Activated T-cell treated with anti-CD3 and anti-CD28 coated beads for 1 hour (primary cell): Measurements from ENCODE around the gene SSMEM1.
A peak's percentile ranks its signal among the peaks of the same experiment; 100 is the strongest.
"Not testable (repeated sequence)": the region's sequence is repeated elsewhere in the genome, so short reads cannot be mapped to it uniquely, and the experiment has no call there.

Experiments
- DNase-seq: peaks from one replicate; pipeline ENCODE4 v3.0.0-alpha.2; 2020; ENCODE audit warnings: low read depth

SSMEM1 gene, protein sequence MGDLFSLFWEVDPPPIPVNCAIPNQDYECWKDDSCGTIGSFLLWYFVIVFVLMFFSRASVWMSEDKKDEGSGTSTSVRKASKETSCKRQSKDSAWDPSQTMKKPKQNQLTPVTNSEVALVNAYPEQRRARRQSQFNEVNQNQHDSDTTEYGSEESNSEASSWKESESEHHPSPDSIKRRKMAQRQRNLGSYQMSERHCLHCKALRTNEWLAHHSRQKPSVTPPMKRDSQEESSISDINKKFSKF

DNA sequence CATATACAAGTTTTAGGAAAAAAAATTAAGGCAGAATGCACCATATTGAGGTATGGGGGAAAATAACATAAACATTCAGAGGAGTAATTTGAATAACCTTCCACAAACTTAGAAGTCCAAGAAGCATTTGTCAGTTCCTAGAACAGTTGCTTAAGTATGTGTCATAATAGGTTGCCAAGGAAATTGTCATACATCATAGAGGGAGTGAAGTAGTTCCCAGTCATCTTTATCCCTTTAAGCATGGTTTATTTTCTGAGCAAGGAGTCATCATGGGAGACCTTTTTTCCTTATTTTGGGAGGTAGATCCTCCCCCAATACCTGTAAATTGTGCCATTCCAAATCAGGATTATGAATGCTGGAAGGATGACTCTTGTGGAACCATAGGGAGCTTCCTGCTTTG is at the start of gene SSMEM1:
TSS of gene SSMEM1 (plus strand) at position 219 of the 400 bp plus-strand sequence. CDS start at position 270, 51 bp downstream.
- no peak for DNase-seq

DNA sequence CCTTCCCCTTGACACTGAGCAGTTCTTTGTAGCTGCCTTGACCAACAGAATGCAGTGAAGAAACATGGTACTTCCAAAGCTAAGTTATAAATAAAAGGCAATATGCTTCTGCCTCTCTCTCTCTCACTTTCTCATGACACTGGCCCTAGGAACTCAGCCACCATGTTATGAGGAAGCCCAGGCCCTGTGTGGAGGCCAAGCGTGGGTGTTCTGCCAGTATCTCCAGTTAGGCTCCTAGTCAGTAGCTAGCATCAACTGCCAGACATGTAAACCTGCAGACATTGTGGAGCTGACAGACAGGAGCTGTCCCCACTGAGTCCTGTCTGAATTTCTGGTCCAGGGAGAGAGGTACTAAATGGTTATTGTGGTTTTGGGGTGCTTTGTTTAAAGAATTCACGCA is 47.6 kb upstream of the SSMEM1 start:
- DNase-seq = no peak

DNA sequence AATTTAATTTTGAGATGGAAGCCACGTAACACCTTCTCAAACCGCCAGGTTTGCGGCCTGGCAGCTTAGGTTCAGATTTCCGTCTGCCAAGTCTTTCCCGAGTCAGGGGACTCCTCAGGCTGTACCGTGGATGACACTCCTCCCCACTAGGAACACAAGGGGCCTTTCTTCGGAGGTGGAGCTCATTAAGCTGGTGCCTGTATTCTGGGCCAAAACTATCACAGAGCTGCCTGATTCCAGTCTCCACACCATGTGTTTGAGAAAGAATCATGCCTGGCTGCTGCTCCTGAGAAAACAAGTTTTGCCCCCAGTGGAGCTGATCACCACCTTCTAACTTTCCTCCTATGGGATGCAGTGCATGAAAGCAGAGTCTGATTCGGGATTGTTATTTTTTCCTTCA is 47.2 kb upstream of the SSMEM1 start:
- DNase-seq = no peak

DNA sequence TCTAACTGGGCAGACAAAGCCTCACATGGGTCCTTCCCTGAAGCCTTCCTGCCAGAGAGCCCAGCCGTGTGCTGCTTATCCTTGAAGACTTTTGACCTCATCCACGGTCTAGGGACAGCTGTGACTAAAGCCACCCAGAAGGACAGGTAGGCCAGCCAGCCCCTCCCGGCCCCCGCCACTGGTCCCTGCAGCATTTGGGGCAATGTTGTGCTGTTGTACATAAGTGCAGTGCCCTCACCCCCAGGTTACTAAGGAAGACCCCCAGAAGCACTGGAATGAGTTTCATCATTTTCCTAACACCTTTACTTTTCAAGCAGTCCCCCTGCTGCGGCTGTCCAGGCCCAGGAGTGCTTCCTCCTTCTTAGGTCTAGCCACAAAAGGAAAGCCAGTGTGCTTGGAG is 45.5 kb upstream of the SSMEM1 start:
- DNase-seq = no peak

DNA sequence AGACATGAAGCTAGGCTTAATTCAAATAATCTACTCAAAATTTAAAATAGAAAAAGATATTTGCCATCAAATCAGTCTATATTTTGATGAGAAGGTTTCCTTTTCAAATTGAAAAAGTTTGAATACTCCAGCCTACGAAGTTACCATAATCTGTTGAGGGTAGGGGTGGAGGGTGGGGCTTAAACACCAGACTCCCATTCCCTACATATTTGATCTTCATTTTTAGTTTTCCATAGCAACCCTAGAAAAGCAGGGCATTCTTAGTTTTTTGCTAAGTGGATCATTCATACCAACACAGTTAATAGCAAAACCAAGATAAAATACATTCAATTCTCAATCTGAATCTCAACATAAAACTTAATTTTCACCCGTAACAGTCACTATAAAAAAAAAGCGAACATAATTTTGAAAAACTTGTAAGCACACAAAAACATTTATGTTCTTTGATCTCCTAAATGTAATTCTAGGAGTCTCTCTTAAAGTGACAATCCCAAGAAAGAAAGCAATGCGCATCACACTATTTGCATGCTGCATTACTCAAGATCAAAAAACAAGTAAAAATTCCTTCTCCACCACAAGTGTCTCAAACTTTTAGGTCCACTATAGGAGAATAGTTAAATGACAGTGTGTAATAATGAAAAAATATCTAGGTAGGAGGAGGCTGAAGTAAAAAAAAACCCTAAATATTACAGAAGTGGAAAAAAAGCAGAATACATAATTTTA is 33.3 kb upstream of the SSMEM1 start:
- DNase-seq = no peak

DNA sequence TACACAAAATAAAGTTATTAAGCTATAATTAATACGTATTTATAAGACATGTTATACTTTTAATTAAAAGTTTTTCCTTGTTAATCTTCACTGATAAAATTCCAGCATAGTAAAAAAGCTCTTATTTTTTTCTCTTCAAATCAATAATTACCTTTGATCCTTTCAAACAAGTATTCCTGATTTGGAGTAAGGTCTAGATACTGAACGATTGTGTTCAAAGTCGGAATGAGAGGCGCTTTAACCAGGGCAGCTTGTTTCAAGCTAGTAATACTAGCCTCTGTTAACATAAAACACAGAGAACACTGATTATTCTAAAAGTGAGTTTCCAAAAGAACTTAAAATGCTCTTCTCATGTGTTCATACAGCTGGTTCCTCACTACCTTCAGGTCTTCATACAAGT is 29.4 kb upstream of the SSMEM1 start:
- no peak for DNase-seq

DNA sequence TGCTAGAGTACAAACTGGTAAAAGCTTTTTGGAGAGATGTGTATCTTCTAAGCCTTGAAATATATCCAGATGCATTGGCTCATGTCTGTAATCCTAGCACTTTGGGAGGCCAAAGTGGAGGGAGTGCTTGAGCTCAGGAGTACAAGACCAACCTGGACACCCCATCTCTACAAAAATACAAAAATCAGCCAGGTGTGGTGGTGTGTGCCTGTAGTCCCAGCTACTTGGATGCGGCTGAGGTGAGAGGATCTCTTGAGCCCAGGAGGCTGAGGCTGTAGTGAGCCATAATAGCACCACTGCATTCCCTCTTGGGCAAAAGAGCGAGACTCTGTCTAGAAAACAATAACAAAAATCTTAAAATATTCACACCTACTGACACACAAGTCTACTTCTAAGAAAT is 28.0 kb upstream of the SSMEM1 start:
- DNase-seq = no peak

DNA sequence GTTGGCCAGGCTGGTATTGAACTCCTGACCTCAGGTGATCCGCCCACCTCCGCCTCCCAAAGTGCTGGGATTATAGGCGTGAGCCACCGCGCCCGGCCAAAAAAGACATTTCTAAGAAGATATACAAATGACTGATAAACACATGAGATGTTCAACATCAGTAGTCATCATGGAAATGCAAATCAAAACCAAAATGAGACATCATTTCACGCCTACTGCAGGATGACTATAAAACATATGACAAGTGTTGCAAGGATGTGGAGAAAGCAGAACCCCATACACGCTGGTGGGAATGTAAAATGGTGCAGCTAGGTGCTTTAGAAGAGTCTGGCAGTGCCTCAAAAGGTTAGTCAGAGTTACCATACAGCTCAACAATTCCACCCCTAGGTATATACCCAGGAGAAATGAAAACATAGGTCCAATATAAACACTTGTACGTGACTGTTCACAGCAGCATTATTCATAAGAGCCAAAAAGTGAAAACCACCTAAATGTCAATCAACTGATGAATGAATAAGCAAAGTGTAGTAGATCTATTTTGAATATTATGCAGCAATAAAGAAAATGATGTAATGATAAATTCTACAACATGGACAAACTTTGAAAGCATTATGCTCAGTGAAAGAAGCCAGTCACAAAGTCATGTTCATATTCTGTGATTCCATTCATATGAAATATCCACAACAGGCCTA is 26.9 kb upstream of the SSMEM1 start:
- DNase-seq = no peak

DNA sequence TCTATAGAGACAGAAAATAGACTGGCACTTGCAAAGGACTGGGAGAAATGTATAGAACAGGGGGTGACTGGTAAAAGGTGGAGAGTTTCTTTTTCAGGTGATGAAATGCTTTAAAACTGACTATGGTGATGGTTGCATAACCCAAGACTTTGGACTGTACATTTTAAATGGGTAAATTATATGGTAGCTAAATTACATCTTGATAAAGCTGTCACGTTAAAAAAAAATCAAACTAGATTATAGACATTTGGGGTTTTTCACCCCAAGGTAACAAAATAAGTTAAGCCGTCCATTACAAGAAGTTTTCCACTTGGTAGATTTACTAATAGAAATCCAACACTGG is 26.4 kb upstream of the SSMEM1 start:
- DNase-seq = no peak

DNA sequence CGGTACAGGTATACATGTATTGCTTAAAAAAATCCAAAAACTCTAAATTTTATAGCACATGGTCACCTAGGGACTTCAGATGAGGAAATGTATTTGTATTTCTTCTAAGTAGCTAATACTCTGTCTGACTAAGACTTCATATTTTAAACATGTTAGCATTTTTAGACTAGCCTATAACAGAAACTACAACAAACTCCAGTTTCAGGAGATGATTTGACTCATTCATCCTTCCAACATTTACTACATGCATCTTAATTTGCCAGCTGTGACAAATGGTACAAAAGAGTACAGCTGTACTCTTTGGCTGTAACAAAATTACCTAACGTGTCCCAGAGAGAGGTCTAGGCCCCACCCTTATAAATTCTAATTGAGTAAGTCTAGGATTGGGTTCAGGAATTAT is 24.7 kb upstream of the SSMEM1 start:
- DNase-seq = no peak

DNA sequence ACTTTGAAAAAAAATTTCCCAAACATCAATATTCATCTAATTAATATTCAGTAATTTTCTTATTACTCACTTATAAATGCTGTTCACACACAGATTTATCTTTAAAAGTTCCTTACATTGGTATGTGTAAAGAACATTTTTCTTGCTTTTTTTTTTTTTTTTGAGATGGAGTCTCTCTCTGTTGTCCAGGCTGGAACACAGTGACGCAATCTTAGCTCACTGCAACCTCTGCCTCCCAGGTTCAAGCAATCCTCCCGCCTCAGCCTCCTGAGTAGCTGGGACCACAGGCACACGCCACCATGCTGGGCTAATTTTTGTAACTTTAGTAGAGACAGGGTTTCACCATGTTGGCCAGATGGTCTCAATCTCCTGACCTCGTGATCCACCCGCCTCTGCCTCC is 23.3 kb upstream of the SSMEM1 start:
- not testable (repeated sequence) for DNase-seq

DNA sequence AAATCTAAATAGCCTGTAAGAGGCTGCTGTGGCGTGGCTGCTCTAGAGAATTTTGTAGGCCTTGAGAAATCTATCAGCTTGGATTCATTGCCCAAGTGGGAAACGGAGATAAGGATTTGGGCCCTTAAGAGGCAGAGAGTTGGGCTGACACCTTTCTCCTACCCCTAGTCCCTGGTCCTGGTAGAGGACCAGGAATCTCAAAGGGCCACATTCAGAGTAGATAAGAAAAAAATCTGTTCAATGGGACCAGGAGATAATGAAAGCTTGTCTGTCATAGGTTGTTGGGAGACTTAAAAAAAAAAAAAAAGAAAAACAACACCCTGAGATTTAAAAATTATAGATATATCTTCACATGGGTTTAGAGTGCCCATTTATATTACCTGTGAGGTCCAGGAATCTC is 20.3 kb upstream of the SSMEM1 start:
- DNase-seq = no peak

DNA sequence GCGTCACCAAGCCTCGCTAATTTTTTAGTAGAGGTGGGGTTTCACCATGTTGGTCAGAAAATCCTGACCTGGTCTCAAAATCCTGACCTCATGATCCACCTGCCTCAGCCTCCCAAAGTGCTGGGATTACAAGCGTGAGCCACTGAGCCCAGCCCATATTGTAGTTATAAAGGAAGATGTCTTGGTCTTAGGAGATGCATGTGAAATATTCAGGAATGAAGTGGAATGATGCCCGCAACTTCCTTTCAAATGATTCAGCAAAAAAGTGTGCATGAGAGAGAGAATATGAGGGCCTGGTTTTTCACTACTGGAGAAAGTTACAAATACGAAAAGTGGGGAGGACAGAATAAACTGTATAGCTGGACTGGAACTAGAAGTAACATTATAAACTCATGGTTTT is 18.3 kb upstream of the SSMEM1 start:
- no peak for DNase-seq

DNA sequence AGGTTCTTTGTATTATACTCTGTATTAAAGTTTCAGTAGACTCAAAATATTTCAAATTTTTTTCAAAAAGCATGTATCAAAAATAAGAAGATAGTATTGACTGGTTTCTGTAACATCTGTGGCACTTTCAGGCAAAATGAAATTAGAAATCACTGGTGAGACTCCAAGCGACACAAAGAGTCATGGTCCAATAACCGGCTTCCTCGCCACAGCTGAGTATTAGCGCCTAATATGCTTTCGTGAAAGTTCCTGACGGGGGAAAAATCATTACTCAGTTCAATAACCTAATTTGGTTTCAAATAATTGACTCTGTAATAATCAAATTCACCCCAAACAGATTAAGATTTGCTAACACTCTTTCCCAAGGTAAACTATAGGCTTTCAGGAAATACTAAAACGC is 15.9 kb upstream of the SSMEM1 start:
- DNase-seq = no peak

DNA sequence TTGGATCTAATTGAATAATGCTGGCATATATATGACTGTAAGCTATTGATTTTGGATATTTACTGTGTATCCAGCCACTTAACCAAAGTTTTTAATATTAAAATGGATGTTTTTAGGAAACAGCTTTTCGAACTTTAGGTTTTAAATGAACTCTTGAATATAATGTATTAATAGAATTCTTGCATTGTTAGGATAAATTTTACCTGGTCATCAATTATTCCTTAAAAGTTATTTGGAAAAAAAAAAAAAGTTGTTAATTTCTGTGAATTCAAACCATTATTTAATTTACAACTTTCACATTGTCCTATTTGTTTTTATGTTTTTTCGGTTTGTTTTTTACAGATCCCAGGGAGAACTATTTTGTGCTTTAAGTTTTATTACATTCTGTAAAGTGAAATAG is 12.3 kb upstream of the SSMEM1 start:
- no peak for DNase-seq

DNA sequence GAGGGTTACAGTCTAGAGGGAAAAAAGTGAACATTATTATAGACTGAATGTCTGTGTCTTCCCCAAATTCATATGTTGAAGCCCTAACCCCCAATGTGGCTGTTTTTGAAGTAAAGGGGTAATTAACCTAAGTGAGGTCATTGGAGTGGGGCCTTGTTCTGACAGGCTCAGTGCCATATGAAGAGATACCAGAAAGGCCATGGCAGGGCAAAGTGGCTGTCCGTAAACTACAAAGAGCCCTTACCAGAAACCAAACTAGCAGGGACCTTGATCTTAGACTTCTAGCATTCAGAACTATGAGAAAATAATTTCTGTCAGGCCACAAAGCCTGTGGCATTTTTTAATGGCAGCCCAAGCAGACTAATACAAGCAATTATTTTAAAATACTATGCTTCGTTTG is 11.2 kb upstream of the SSMEM1 start:
- DNase-seq = no peak

DNA sequence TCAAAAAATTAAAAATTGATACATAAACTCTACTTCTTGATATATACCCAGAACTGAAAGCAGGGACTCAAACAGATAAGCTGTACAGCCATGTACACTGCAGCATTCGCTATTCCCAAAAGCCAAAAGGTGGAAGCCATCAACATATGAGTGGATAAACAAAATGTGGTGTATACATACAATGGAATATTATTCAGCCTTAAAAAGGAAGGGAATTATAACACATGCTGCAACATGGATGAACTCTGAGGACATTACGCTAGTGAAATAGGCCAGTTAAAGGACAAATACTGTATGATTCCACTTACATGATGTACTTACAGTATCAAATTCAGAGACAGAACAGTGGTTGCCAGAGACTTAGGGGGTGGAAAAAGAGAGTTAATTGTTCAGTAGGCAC is 10.6 kb upstream of the SSMEM1 start:
- DNase-seq = no peak

DNA sequence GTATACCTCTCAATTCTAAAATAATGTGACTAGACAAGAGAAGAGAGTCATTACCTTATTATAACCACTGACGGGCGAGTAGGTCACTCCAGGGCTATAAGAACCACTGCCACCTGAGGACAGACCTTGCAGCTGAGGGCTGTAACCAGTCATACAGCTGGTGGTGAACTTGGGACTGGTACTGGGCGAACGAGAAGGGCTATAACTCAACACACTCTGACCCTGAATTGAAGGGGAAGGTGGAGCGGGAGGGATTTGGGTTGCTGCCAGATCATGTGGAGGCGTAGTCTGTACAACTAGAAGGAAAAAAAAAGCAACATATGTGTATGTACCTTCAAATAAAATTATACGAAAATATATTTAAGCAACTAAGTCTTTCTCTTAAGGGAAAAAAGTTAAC is 5.9 kb upstream of the SSMEM1 start:
- DNase-seq = no peak

DNA sequence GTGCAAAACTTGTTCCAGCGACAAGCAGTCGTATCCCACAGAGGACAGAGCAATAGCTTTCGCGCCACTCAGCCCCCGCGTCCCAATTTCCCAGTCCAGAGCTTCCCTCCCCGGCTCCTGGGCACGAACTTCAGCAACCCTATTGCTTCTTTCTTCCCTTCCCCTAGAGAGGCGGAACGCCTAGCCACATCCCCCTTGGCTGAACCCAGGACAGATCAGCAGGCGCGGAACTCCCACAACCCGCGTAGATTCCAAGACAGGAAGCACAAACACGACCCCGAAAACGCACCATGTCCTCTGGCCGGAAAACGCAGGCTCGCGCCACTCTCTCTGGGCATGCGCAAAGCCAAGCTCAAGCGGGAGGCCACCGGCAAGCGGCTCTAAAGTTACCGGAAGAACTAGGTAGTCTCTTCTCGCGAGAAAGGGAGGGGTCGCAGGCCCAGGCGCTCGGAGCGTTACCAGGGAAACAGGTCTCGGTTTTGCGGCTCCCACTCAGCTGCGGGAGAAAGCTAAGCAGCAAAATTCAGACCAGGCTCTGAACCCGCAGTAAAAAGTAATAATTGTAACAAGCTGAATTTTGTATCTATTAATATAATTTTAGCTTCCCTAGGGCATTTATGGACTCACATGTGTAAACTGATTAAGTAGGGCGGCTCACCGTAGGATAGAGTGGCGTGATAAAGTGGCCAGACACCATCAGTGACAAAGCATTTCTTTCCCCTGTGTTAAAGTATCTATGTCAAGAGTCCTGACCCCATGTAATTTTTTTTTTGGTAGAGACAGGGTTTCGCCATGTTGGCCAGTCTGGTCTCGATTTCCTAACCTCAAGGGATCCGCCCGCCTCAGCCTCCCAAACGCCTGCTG is 2.3 kb upstream of the SSMEM1 start, which contains the start of gene TMEM209:
TSS of gene TMEM209 (minus strand) at position 323 of the 864 bp plus-strand sequence. CDS start at position 292, 31 bp downstream.
- DNase-seq = peak; percentile 88

DNA sequence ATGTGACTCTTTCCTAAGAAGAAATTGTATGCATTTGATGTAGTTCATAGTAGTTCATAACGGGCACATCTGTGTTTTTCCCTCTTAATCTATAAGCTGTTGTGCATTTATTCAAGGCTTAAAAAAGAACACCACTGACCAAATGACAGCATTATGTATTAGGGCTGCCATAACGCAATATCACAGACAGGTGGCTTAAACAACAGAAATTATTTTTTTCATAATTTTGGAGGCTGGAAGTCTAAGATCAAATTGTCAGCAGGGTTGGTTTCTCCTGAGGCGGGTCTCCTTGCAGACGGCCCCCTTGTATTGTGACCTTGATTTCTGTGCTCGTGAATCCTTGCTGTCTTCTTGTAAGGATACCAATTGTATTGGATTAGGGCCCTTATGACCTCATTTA is 627 bp upstream of the SSMEM1 start:
- DNase-seq = no peak

DNA sequence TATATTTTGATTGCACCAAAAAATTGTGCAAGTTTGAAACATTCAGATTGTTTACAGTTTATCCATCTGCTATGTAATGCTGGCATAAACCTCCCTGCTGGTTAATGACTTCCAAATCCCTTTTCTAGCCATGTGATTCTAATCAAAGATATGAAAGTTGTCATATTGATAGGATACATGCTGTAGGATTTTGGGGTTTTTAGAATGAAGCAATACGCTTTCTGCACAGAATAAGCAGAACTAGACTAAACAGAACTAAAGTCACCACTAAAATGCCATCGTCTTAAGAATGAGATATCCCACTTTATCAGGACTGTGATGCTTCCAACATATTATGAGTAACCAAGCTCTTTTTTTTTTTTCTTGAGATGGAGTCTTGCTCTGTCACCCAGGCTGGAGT is 856 bp downstream of the SSMEM1 start:
- DNase-seq = no peak

DNA sequence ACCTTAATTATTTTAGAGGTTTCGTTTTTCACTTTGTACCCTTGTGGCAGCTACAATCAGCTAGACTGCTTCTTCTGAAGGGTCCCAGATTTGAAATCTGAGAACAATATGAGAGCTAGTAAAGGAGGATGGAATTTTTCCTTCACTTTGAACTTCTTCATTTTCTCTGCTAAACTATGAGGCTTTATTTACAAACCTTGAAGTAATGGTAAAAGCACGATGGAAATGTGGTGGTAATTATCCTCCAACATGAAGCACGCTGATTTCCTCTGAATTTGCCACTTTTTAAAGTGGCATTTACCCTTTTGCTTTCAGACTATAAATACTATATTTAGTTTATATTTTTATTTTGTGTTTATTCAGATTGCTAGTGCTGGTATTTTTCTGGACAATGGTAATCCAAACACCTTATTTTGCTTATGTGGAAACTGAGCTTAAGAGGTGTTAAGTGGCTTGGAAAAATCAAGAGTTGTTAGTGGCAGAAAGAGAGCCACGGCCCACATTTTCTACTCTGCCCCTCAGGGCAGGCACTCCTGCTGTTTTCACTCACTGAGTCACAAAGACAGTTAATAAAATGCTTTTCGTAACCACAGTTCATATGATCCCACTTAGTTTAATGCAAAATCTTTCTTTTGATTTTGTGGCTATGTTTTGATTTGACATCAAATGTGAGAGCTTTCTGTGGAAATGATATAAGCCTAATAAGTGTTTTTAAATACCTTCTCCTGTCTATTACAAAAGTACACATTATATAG is 2.7 kb downstream of the SSMEM1 start:
- no peak for DNase-seq
